Endodermal cell (in vitro differentiated cells): Measurements from ENCODE around the gene TTC23L. TPM values are rescaled to one million over a fixed set of nuclear protein-coding genes. Genes with fewer than 3 reads are reported as not detected.

Experiments
- DNase-seq: peaks from one replicate; pipeline ENCODE4 v3.0.0-alpha.2; 2017
- H3K27ac ChIP-seq: 2 replicates; pipeline ENCODE4 v1.5.1; 2013; ENCODE audit warnings: mild to moderate bottlenecking, low read depth, low read length, moderate library complexity
- H3K27me3 ChIP-seq: 2 replicates; pipeline ENCODE4 v1.6.1; 2013; ENCODE audit warnings: mild to moderate bottlenecking, low read length, moderate library complexity; ENCODE audit not compliant: insufficient read depth, control insufficient read depth, poor library complexity, severe bottlenecking
- H3K36me3 ChIP-seq: 2 replicates; pipeline ENCODE4 v1.7.0; 2013; ENCODE audit warnings: mild to moderate bottlenecking, low read length, moderate library complexity; ENCODE audit not compliant: control insufficient read depth, insufficient read depth
- H3K4me1 ChIP-seq: one replicate; pipeline ENCODE4 v1.7.0; 2013; ENCODE audit warnings: low read length; ENCODE audit not compliant: control insufficient read depth, insufficient read depth
- H3K4me3 ChIP-seq: 2 replicates; pipeline ENCODE4 v1.5.1; 2013; ENCODE audit warnings: mild to moderate bottlenecking, low read length, moderate library complexity
- H3K9ac ChIP-seq: 2 replicates; pipeline ENCODE4 v1.6.1; 2013; ENCODE audit warnings: mild to moderate bottlenecking, low read length, moderate library complexity; ENCODE audit not compliant: poor library complexity, severe bottlenecking; ENCODE audit errors: extremely low read depth
- H3K9me3 ChIP-seq: 2 replicates; pipeline ENCODE4 v1.6.1; 2013; ENCODE audit warnings: mild to moderate bottlenecking, low read length, moderate library complexity; ENCODE audit not compliant: control insufficient read depth
- H3K27ac Mint-ChIP-seq: 2 replicates; pipeline ENCODE4 v1.8.0; 2020; ENCODE audit warnings: mixed read lengths
- H3K27me3 Mint-ChIP-seq: 2 replicates; pipeline ENCODE4 v1.8.0; 2021; ENCODE audit warnings: mild to moderate bottlenecking, mixed read lengths; ENCODE audit not compliant: insufficient read depth
- H3K36me3 Mint-ChIP-seq: 2 replicates; pipeline ENCODE4 v1.8.0; 2020; ENCODE audit warnings: low read depth, mixed read lengths
- H3K4me1 Mint-ChIP-seq: 2 replicates; pipeline ENCODE4 v1.8.0; 2020; ENCODE audit warnings: mixed read lengths
- H3K4me3 Mint-ChIP-seq: 2 replicates; pipeline ENCODE4 v1.8.0; 2020; ENCODE audit warnings: mild to moderate bottlenecking, moderate library complexity, mixed read lengths
- H3K9me3 Mint-ChIP-seq: 2 replicates; pipeline ENCODE4 v1.8.0; 2020; ENCODE audit warnings: mild to moderate bottlenecking, mixed read lengths
- CTCF ChIP-seq: fragments of 200-600 bp; sonication (generic); conservative IDR thresholded peaks from 2 replicates; pipeline ENCODE4 v1.5.0; 2021; ENCODE audit warnings: antibody characterized with exemption, mild to moderate bottlenecking
- WGBS, 2 experiments: methylation state at CpG; one replicate each; pipeline versions ENCODE4 v1.1.5 to v1.1.7; 2013; ENCODE audit warnings: missing lambda C conversion rate in 2 of 2, mixed read lengths in 1 of 2; ENCODE audit not compliant: insufficient coverage in 1 of 2, insufficient read length in 1 of 2; 5-methylcytosine and 5-hydroxymethylcytosine counted together
- total RNA-seq, 2 donors: library from RNA; stranded (reverse); fragmentation: NEBNext Ultra II Directional in 1 of 2; extraction: Animal tissue kit (Norgen Biotek cat#: 25700) in 1 of 2; gene quantifications; 2 replicates in 1 of 2; 3 replicates in 1 of 2; pipeline ENCODE4 v1.2.1, GENCODE V29; 2021

The TTC23L gene
- total RNA-seq, 2 donors from 2014 or later, result 0.95 to 3.0 TPM

GRCh38 chr5:34915139-34915855 lies 76.3 kb downstream of the TTC23L start, which contains the start of the genes BRIX1 and RAD1:
Gene BRIX1 (plus strand): TSS chr5:34915711. CDS start chr5:34915739, 28 bp downstream.
Gene RAD1 (minus strand): TSS chr5:34915504. CDS start chr5:34914892, 612 bp downstream.
- H3K4me1 ChIP-seq, result no peaks in the 10 kb centered on the region
- peak within 1 kb of the TSS; percentile 95 for H3K9ac ChIP-seq
- H3K27me3 ChIP-seq, result no peaks in the 10 kb centered on the region
- no peak within 1 kb of the TSS for H3K27ac Mint-ChIP-seq
- peak; percentile 99 for DNase-seq
- peaks cover 46% of the 10 kb centered on the region for H3K36me3 ChIP-seq
- H3K9me3 Mint-ChIP-seq, result no peaks in the 10 kb centered on the region
- H3K36me3 Mint-ChIP-seq, result peaks cover 23% of the 10 kb centered on the region
- no peak within 1 kb of the TSS for H3K4me3 Mint-ChIP-seq
- H3K4me3 ChIP-seq, result peak within 1 kb of the TSS; percentile 97
- peak within 1 kb of the TSS; percentile 92 for H3K27ac ChIP-seq
- H3K27me3 Mint-ChIP-seq, result no peaks in the 10 kb centered on the region
- WGBS, 2 experiments, result 0 to 1% methylated on average over 51 to 67 of the region's 67 CpGs
- peaks cover 26% of the 10 kb centered on the region for H3K4me1 Mint-ChIP-seq
- H3K9me3 ChIP-seq, result no peaks in the 10 kb centered on the region
- TF ChIP-seq CTCF, result peak; percentile 42

- Histone ChIP-seq H3K4me1 (no peaks in the 10 kb centered on the region), H3K36me3 (peaks cover 47% of the 10 kb centered on the region), H3K4me3 (peak overlapping the region; percentile 97), H3K9me3 (no peaks in the 10 kb centered on the region), H3K9ac (peak overlapping the region; percentile 95), H3K27ac (peak overlapping the region; percentile 92), H3K27me3 (no peaks in the 10 kb centered on the region)
- peaks cover 25% of the 10 kb centered on the region for H3K36me3 Mint-ChIP-seq
- no peak overlapping the region for H3K4me3 Mint-ChIP-seq
- 0% methylated on average over 7 to 20 of the region's 20 CpGs for WGBS, 2 experiments
- no peak overlapping the region for H3K27ac Mint-ChIP-seq
- DNase-seq, result no peak
- no peaks in the 10 kb centered on the region for H3K9me3 Mint-ChIP-seq
- H3K4me1 Mint-ChIP-seq, result peaks cover 26% of the 10 kb centered on the region
- TF ChIP-seq CTCF, result no peak
- H3K27me3 Mint-ChIP-seq, result no peaks in the 10 kb centered on the region
Measured at GRCh38 chr5:34915856-34916192, 76.9 kb downstream of the TTC23L start.

- no peaks in the 10 kb centered on the region for H3K9me3 ChIP-seq
- Mint-ChIP-seq H3K36me3 (peaks cover 25% of the 10 kb centered on the region), H3K27me3 (no peaks in the 10 kb centered on the region), H3K9me3 (no peaks in the 10 kb centered on the region), H3K4me1 (peaks cover 26% of the 10 kb centered on the region), H3K4me3 (no peak overlapping the region), H3K27ac (no peak overlapping the region)
- no peaks in the 10 kb centered on the region for H3K27me3 ChIP-seq
- peaks cover 47% of the 10 kb centered on the region for H3K36me3 ChIP-seq
- no peak for TF ChIP-seq CTCF
- H3K4me1 ChIP-seq, result no peaks in the 10 kb centered on the region
- peak overlapping the region; percentile 97 for H3K4me3 ChIP-seq
- no peak overlapping the region for H3K27ac ChIP-seq
- WGBS, 2 experiments, result 14 to 16% methylated on average over 6 of the region's 6 CpGs
- peak overlapping the region; percentile 95 for H3K9ac ChIP-seq
- no peak for DNase-seq
Measured at GRCh38 chr5:34916518-34916917, 77.6 kb downstream of the TTC23L start.
